DMS153 (cell line): ENCODE measurements around the gene CTIF.
A peak's percentile ranks its signal among the peaks of the same experiment; 100 is the strongest.

Experiments used
- DNase-seq: peaks from one replicate; lab custom pipeline; 2025; lab: John Stamatoyannopoulos, UW

Gene CTIF

DNA sequence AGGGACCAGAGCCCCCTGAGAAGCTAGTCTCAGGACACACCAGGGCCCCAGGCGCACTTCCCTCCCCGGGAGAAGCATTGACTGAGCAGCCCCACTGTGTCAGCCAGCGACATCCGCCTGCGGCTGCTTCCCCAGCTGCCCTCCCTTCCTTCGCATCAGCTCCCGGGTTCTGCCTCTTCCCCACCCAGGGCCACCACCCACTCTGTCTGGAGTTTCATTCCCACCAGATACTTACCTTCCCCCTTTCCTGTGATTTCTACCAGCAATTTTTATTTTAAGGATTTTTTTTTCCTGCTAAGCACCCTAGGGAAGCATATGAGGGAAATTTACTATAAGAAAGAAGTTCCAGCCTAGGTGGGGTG is 312.7 kb downstream of the CTIF start:
- DNase-seq = no peak

DNA sequence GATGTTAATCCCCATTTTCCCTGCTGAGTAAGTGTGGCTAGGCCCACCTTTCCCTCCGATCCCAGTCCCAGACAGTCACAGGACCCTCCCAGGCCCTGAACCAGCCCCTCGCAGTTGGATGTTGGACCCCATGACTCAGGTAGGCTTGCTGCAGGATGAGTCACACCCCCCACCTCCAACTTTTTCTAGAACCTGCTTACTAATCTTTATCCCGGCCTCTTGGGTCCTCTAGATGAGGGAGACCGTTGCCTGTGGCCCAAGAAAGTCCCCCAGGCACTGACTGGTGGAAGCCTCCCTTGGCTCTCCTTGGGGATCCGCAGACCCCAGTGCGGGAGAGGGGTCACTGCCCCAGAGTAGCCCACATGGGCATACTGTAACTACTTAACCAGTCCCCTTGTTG is 313.5 kb downstream of the CTIF start:
- no peak for DNase-seq

DNA sequence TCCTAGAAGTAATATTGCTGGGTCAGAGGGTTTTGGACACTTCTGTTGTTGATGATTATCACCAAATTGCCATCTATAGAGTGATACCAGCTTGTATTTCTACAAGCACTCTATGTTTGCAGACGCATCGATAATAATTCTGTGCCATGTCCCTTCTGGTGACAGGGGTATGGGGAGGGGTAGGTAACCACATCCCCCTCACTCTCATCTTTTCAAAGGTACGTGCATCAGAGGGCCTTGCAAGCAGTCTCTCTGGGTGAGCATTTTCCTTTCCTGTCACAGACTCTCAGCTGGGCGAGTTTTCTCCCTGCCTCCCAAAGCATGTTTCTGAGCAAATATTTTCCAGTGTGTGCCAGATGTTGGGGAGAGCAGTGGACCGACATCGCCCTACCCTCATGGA is 314.0 kb downstream of the CTIF start:
- no peak for DNase-seq

DNA sequence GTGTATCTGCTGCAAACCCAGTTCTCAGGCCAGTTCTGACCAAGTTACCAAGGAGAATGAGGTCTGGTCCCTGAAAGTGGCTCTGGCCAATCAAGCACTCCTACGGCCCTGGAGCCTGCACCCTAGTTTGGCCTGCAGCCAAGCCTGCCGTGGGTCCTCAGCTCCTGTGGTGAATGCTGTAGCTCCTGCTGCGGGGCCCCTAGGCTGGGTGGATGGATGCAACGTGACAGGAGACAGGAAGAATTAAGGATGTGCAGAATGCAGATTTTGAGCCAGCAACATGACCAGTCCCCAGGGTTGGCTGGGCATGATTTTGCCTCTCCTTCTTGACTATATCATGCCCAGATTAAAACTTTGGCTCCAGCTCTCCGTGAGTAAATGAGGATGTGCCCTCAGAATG is 314.8 kb downstream of the CTIF start:
- no peak for DNase-seq

DNA sequence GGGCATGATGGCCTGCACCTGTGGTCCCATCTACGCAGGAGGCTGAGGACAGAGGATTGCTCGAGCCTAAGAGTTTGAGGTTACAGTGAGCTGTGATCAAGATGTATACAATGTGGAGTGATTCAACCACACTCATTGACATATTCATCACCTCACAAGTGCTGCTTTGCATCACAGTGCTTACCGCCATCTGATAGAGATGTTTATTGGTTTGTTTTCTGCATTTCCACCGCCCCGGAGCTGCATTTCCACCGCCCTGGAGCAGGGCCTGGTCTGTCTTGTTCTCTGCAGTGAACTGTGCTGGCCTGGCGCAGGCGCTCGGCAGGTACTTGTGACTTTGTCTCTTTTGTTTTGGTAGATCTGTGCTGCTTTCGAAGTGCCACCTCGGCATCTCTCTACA is 315.9 kb downstream of the CTIF start:
- DNase-seq = no peak

DNA sequence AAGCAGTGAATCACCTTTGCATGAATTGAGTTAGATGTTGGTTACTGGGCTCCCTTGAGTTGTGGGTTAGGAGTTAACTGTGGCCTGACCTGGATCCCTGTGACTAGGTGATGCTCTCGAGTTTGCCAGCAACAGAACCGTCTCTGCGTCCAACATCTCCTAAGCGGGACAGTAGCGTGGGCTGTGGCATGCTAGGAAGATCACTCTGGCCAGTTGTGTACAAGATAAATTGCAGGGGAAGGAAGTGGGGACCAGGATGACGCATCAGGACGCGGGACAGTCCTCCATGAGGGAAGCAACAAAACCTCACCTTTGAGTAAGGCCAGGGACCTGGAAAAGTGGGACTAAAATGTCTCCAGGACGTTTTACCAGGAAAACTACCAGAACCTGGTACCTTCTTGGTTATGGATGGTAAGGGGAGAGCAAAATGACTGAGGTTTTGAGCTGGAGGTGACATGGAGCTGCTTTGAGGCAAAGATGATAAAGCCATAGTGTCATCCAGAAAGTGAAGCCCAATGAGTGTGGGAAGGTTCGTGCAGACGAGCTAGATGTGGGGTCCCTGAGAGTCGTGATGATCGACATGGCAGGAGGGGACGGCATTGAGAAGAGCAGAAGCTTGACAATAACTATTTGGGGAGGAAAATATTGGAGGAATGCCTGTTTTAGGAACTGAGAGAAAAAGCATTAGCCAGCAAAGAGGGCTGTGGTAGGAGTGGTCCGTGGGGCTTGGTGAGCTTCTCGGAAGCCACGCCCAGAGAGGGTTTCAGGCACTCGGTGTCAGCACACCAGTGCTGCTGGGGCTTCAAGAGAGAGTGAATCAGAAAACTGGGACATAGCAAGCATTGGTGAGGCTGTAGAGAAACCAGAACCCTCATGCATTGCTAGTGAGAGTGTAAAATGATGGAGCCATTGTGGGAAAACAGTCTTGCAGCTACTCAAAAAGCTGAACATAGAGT is 316.9 kb downstream of the CTIF start:
- DNase-seq = no peak

DNA sequence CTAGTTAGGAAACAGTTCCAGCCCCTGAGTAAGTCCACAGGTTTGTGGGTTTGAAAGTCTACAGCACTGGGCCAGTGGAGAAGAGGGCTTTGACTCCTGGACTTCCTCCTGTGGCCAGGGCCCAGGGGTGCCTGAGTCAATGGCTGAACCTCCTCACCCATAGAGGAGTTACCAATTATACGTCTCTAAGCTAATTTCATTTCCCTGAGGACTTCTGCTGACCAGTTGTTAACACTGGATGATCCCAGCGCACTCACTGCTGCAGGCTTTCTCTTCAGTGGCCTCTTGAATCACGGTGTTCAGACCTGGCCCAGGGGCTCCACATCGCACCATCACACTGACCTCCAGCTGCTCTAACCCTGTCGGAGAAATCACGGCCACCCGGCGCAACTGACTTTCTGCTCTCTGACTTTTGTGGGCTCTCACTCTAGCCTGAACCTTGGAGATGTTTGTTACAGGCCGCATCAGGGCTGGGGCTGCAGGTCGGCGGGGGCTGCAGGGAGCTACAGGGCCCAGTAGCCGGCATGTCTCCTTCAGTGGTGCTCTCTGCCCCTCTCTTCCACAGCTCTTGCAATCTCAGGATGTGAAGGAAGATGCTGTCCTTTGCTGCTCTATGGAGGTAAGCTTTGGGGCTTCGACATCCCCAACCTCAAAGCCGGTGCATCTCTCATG is 318.3 kb downstream of the CTIF start:
- no peak for DNase-seq

DNA sequence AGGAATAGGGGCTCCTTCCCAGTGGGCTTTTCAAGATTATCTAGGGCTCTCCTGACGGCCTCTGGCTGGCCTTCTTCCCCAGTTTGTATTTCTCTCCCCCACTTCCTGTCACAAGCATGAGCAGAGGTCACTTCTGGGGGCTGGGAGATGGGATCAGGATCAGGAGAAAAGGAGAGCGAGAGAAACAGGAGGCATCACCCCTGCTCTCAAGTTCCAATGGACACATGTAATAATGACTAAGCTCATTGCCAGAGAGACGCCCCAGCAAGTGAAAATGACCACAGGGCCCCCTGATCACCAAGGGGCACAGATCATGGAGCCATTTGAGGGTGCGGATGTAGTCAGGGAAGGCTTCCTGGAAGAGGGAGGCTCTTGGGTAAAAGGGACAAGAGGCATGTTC is 319.8 kb downstream of the CTIF start:
- no peak for DNase-seq

DNA sequence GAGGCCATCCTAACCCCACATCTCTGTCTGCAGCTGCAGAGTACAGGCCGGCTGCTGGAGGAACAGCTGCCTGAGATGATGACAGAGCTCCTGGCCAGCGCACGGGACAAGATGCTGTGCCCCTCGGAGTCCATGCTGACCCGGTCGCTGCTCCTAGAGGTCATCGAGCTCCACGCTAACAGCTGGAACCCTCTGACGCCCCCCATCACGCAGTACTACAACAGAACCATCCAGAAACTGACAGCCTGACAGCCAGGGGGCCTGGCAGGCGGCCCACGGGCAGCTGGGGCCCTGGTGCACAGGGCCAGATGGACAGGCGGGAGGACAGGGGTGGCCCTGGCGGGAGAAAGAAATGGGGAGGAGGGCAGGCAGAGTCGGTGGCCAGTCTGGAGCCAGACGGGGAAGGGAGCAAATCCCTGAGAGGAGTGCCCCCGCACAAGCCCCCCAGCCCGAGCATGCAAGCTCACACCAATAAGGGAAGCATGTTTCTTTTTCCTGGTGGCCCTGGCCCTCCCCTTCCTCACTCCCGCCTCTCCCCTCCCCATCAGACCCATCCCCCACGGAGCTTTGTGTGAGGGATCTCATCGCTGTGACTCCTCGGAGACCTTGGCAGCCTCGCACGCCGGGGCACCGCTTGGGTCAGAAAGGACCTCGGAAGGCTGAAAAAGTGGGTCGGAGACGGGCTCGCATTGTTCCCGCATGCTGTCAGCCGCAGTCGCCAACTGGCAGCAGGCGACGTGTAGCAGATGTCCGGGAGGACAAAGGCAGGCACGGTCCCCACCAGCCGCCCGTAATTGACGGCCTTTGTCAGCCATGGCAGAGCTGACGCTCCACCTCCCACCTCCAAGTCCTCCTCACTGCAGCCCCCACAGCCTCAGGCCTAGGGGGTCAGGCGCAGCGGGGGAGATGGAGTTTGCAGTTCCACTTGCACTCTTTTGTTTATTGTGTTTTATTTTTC is 320.8 kb downstream of the CTIF start:
- no peak for DNase-seq

DNA sequence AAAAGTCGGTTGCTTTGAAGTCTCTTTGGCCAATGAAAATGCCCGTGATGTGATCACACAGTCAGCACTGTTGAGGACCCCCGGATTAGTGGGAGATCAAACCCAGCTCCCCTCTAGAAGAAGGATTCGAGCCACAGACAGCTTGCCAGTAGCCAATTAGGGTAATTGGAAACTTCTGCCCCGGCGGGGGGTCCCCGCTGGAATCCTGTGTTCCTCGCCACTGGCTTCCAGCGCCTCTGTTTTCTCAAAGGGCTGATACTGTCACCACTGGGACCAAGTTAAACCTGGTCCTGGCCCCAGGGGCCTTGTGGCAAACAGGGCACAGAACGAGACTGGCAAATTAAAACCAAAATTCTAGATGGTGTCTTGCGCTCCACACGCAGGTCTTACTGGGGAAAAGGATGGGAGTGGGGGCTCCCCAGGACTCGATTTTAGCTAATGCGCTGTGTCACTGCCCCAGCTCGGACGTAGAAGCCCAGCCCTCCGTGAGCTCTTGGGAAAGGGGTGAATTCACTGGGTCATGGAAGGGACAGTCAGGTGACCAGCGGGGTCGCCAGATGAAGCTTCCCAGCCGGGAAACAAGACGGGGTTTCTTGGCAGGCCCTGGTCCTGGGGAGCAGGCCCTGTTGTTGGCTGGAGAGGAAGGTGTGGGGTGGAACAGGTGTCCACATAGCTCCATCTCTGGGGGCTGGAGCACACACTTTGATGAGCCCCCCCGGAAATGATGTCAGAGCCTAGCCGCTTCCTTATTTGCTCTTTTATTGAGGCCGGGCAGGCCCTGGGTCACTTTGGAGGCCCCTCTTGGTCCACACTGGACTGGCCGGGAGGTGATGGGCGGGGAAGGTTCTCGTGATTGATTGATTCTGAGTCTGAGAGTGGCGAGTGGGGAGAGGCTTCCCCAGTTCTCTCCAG is 321.7 kb downstream of the CTIF start:
- DNase-seq = no peak

DNA sequence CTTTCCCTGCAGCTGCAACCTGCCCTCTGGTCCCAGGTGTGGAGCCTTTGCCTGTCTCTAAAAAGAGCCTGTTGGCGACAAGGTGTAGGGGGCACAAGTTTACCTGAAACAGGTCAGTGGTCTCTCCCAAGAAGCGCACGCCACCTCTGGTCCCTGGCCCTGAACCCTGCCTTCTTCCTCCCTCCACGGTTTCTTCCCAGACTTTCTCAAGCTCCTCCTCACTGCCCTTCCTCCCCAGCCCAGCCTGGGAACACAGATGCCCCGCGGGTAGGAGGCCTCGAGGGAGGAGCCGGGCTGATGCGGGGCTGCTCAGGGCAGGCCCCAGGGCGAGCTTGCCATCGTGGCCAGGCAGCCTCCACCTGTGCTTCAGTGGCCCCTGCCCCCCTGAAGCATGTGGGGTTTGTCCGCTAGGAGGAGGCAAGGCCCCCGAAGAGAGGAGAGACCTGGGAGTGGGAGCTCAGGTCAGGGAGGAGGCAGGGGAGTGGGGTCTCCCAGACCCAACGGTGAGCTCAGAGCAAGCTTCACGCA is 322.4 kb downstream of the CTIF start:
- DNase-seq = no peak

DNA sequence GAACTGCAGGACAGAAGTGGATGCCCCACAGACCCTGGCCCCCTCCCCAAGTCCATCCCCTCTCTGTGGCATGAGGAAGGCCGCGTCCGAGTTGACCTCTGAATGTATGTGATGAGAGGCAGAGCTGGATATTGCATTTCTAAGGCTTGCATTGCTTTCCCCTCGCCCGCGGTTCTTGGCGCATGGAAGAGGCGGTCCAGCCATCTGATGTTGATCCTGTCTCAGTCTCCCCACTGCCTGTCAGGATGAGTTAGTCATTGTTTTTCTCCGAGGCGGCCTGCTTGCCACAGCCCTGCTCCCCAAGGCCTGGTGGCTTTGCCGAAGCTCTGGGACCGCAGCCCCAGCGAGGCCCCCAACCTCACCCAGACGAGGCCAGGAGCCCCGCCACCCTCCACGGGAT is 323.3 kb downstream of the CTIF start:
- DNase-seq = no peak

DNA sequence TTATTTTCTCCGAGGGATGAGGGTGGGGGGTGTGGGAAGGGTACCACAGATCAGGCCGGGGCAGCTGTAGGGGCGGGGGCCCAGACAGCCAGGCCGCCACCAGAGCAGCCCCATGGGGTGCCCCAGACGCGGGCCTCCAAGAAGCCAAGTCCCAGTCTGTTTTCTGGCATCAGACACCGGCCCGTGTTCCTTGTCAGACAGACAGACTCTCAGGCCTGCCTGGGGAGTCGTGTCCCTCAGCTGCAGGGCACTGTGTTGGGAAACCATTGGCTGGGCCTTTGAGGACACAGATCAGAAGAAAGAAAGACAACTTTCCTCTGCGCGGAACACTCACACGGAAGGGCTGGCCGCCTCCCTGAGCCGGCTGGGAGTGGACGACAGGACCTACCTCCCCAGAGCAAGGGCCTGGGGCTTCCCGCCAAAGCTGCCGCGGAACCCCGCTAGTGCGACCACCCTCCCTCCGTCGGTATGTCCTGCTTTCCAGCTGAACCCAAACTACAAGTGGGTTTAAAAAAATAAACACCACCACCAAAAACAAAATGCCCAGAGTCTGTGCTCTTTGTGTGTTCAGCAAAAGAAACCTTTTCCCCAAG is 323.9 kb downstream of the CTIF start:
- no peak for DNase-seq

DNA sequence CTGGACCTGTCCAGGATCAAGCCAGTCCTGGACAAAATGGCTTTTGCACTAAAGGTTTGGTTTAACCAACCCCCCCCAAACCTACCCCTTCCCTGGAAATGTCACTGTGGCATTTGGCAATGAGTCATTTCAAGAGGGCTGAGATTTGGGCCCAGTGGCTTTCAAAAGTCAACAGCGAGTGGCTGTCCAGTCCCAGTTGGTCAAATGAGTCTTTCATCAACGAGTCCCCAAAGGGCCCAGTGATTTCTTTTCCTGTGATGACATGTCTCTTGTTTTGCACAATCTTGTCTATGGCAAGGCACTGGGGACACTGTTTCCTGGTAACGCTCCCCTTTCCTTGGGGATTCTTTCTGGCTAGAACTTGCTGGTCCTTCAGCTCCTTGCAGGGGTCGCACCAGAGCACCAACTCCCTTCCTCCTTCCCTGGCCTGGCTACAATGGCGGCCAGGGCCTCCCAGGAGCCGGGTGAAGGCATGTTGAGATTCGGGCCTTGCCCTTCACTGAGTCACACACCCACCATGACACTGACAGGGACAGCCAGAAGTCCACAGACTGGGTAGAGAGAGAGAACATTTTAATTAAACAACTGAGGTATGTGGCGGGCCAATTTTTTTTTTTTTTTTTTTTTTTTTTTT is 324.7 kb downstream of the CTIF start:
- DNase-seq = no peak

DNA sequence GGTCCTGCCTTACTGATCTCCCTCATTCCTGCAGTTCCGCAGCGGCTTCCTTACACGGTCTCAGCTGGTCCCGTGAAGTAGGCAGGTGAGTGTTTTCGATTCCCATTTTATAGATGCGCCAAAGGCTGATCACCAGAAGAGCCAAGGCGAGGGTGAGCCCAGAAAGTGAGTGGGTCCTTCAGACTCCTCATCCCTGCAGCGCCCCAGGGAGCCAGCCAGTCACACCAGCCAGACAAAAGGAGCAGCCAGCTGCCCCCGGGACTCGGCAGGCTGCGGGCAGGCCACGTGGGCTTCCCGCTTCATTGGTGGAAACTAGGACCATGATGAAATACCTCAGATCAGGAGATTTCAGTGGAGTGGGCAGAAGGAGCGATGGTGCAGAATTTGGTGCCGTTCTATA is 326.0 kb downstream of the CTIF start:
- DNase-seq = no peak

DNA sequence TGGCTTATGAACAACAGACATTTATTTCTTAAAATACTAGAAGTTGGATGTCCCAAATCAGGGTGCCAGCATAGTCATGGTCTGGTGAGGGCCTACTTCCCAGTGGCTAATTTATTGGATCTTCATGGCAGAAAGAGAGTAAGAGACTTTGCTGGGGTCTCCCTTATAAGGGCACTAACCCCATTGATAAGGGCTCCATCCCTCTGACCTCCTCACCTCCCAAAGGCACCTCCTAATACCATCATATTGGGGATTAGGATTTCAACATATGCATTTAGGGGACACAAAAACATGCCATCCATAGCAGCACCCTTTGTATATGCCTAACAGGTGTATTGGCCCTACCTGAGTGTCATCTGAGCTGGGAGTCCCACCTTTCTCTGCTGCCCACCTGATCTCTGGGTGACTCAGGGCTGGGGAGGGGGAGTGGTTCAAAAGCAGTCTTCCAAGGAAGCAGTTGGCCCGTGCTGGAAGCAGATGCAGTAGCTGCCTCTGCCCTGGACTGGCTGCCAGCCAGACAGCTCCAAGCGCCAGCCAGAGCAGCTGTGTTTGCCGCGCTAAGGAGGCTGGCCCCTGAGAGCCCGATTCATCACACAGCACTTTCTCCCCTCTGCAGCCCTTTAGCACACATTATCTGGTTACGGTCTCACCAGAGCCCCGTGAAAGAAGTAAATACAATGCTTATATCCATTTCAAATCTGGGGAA is 327.4 kb downstream of the CTIF start:
- peak; percentile 79 for DNase-seq

DNA sequence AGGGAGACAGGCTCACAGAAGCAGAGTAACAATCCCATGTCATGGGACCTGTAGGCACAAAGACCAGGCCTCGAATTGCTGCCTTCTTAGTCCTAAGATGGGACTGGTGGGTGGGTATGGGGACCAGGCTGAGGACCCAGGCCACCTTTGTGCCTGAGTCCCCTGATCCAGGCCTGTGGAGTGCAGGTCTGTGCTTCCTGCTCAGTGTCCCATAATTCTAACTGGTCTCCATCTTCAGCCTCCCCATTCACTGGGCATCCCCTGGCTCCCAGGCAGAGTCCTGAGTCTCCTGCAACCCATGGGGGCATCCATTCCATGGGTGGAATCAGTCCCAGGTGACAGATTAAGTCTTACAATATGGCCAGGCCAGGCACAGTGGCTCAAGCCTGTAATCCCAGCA is 328.0 kb downstream of the CTIF start:
- DNase-seq = no peak

DNA sequence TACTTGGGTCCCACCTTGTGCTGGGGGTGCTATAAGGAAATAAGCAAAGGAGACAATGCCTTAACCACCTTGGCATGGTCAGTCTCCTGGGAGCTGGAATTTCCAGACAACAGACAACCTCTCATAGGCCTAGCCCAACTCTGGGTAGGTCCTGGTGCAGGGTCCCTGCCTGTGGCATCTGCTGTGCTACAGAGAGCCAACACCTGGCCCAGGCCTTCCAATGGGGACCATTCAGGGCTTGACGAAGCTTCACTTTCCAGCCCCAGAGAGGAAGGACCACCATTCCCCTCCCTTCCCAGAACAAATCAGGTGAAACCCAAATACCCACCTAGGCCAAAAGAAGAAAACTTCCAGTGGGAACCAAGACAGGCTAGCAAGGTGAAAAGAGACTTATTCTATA is 329.1 kb downstream of the CTIF start:
- no peak for DNase-seq
